Right lobe of liver (tissue), 6 donors: Measurements from ENCODE around the gene ATPAF1. TPM values are rescaled to one million over a fixed set of nuclear protein-coding genes. Genes with fewer than 3 reads are reported as not detected.

Experiments used
- ATAC-seq, 4 donors: fragments of 200-7000 bp; cut with Tn5 transposase; one replicate each; pipeline ENCODE4 v1.9.1; 2020; ENCODE audit warnings: mild to moderate bottlenecking in 4 of 4, moderate library complexity in 4 of 4
- DNase-seq, 3 donors: peaks; one replicate each; pipeline ENCODE4 v3.0.0-alpha.2; 2020
- H3K27ac ChIP-seq, 3 donors: fragments of 200-600 bp; one replicate each; pipeline ENCODE4 v1.8.0; 2022
- H3K27me3 ChIP-seq, 2 donors: fragments of 200-600 bp; one replicate each; pipeline ENCODE4 v1.8.0; 2022
- H3K36me3 ChIP-seq, 4 donors: fragments of 200-600 bp; sonication (generic) in 1 of 4; one replicate each; pipeline versions ENCODE4 v1.5.1 to v1.8.0; 2017 to 2022; ENCODE audit warnings: control low read depth in 1 of 4
- H3K4me1 ChIP-seq, 4 donors: fragments of 200-600 bp; sonication (generic) in 1 of 4; one replicate each; pipeline versions ENCODE4 v1.5.1 to v1.8.0; 2017 to 2022; ENCODE audit warnings: control low read depth in 1 of 4
- H3K4me3 ChIP-seq, 3 donors: fragments of 200-600 bp; one replicate each; pipeline ENCODE4 v1.8.0; 2022
- H3K9me3 ChIP-seq, 4 donors: fragments of 200-600 bp; sonication (generic) in 1 of 4; one replicate each; pipeline versions ENCODE4 v1.5.1 to v1.8.0; 2017 to 2022; ENCODE audit warnings: control low read depth in 1 of 4
- POLR2A ChIP-seq: fragments of 450-650 bp; IDR thresholded peaks from one replicate; pipeline ENCODE4 v1.6.1; 2017; ENCODE audit warnings: antibody characterized with exemption, mild to moderate bottlenecking
- WGBS: methylation state at CpG from one replicate; pipeline ENCODE4 v1.1.6; 2018; ENCODE audit warnings: low coverage, low lambda C conversion rate; ENCODE audit not compliant: insufficient coverage; ENCODE audit errors: missing lambda C conversion rate; 5-methylcytosine and 5-hydroxymethylcytosine counted together
- intact Hi-C, 2 donors: fragments of 100-400 bp; cut with DNase I; formaldehyde crosslinking; loops; one replicate each; pipeline versions ENCODE4 v1.11.2 to v1.14.1; 2022
- total RNA-seq, 6 experiments: library from RNA; depleted of rRNA in 2 of 6; stranded (reverse); fragments of >200 nt in 2 of 6; fragmentation: NEBNext Ultra II Directional in 3 of 6; extraction: Animal tissue kit (Norgen Biotek cat#: 25700) in 3 of 6; gene quantifications; one replicate each; pipeline versions ENCODE4 v1.1.0 to v1.2.4, GENCODE V29; 2016 to 2023
- TF ChIP-seq, protein P1 (sequence below), 4 donors: fragments of 200-600 bp in 3 of 4; fragments of 450-650 bp in 1 of 4; IDR thresholded peaks; one replicate each; pipeline versions ENCODE4 v1.5.1 to v1.8.0; 2016 to 2022; ENCODE audit warnings: antibody characterized with exemption in 4 of 4, mild to moderate bottlenecking in 2 of 4
- donor health status: DM: no; HTN: yes; CAD: no.
- donor health status: DM: no; HTN: no; CAD: no.
- donor health status: DM: no; HTN: no; CAD: no.
- donor health status: DM: no; HTN: yes; CAD: no.
- donor health status: DM: no; HTN: yes; CAD: no.

Gene ATPAF1
- total RNA-seq, 6 experiments from 2014 or later = 34.9 to 57.1 (median 42.1) TPM

DNA sequence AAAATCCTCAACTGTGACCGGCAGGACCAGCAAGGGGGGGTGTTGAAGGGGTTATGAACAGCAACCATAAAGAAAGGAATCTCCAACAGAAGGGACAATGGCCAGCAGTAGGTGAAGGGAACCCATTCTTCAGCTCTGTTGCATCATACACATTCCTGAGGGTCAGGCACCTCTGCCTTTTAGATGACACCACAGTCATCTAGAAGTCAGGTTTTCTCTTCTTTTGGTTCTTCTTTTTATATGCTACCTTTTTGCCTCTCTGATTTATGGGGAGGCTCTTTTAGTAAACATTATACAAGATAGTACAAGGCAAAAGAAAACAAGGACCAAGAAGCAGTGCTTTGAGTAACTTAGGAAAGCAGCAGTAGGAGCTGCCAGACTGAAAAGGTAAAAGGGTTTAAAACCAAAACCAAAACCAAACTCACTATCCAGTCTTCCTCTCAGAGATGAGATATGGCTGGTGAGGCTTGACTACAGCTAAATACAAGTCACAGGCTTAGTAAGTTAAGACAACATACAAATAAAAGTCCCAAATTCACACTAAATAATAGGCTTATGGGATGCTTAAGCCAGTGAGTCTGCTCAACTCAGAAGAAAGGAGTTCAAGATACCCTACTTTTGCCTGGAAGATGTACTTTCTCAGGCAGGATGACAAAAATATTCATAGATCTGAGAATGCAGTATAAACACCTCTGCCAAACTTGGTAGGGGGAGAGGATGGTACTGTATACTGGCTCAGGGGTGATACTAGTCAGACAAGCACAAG is 7.6 kb upstream of the ATPAF1 start:
- Histone ChIP-seq H3K4me1 (peaks cover 0 to 10% (median 0%) of the 10 kb centered on the region in 4 donors), H3K36me3 (peaks cover 0 to 19% (median 12%) of the 10 kb centered on the region in 4 donors)
- TF ChIP-seq, protein P1, sequence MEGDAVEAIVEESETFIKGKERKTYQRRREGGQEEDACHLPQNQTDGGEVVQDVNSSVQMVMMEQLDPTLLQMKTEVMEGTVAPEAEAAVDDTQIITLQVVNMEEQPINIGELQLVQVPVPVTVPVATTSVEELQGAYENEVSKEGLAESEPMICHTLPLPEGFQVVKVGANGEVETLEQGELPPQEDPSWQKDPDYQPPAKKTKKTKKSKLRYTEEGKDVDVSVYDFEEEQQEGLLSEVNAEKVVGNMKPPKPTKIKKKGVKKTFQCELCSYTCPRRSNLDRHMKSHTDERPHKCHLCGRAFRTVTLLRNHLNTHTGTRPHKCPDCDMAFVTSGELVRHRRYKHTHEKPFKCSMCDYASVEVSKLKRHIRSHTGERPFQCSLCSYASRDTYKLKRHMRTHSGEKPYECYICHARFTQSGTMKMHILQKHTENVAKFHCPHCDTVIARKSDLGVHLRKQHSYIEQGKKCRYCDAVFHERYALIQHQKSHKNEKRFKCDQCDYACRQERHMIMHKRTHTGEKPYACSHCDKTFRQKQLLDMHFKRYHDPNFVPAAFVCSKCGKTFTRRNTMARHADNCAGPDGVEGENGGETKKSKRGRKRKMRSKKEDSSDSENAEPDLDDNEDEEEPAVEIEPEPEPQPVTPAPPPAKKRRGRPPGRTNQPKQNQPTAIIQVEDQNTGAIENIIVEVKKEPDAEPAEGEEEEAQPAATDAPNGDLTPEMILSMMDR (IDR thresholded peaks at IDR 0.05) = no peak
- TF ChIP-seq POLR2A = no peak

DNA sequence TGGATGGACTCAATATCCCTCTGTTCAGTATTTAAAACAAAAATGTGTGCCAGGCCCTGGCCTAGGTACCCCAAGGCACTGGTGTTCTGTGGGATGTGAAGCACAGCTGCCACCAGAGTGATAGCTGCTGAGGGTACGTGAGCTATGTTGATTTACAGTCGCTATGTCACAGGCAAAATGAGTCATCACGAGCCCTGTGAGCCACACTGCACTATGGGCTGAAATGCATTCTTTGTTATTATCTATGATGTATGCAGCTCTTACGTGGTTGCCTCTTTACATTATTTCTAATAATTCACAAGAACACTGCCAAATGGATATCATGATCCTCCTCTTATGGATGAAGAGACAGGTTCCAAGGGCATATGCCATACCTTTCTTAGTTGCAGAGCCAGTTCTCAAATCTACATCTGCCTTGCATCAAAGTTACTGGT is 5.6 kb upstream of the ATPAF1 start:
- Histone ChIP-seq H3K27ac (no peak overlapping the region), H3K4me1 (peaks cover 0 to 10% (median 0%) of the 10 kb centered on the region in 4 donors), H3K27me3 (no peaks in the 10 kb centered on the region), H3K4me3 (no peak overlapping the region), H3K9me3 (no peaks in the 10 kb centered on the region), H3K36me3 (peaks cover 0 to 19% (median 4%) of the 10 kb centered on the region in 4 donors)
- no CpG with 5 or more reads among the region's 4 CpGs for WGBS
- intact Hi-C loops = no loop called here
- TF ChIP-seq, protein P1 (IDR thresholded peaks at IDR 0.05) = no peak
- no peak for TF ChIP-seq POLR2A
- DNase-seq (no peak), ATAC-seq (no peak)

More for the DNA sequence above, 7.6 kb upstream of the ATPAF1 start:
- WGBS = no CpG with 5 or more reads among the region's 1 CpG
- ATAC-seq (peak; percentile 27 to 76 (median 44)), DNase-seq (no peak)
- H3K27ac ChIP-seq = no peak overlapping the region
- no peak overlapping the region for H3K4me3 ChIP-seq
- no peaks in the 10 kb centered on the region for H3K27me3 ChIP-seq
- intact Hi-C loops = no loop called here
- H3K9me3 ChIP-seq = no peaks in the 10 kb centered on the region

DNA sequence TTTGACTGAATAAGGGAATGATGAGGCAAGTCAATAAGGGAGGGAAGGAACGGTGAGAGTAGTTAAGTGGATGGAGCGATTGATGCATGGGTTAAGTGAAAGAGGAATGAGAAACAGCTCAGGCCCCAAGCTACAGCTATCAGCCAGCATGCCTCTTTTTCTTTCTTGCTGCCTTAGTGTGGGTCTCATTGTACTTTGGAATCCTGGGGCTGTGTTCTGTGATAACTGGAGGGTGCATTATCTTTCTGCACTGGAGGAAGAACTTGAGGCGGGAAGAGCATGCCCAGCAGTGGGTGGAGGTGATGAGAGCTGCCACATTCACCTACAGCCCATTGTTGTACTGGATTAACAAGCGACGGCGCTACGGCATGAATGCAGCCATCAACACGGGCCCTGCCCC is 4.5 kb upstream of the ATPAF1 start:
- no peak overlapping the region for H3K27ac ChIP-seq
- 33% methylated on average over 2 of the region's 8 CpGs for WGBS
- peaks cover 0 to 9% (median under 1%) of the 10 kb centered on the region in 4 donors for H3K36me3 ChIP-seq
- ATAC-seq = no peak
- H3K27me3 ChIP-seq = no peaks in the 10 kb centered on the region
- TF ChIP-seq, protein P1 (IDR thresholded peaks at IDR 0.05) = no peak
- no peaks in the 10 kb centered on the region for H3K9me3 ChIP-seq
- DNase-seq = no peak
- peaks cover 0 to 10% (median 0%) of the 10 kb centered on the region in 4 donors for H3K4me1 ChIP-seq
- H3K4me3 ChIP-seq = no peak overlapping the region
- intact Hi-C loops = no loop called here

DNA sequence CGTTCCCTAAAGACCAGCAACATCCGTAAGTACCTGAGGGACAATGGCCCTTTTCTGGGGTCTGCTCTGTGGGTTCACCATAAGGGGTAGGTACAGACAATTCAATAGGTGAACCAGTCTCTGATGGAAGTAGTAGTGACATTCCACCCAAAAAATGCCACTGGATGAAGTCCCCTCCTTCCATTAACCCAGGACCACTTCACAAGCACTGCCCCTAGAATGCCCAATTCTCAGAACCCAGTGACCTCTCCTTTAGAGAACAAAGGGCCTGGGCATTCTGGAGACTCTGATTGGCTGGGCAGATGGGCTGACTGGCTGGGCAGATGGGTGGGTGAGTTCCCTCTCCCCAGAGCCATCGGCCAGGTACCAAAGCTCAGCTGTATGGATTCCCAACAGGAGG is 3.4 kb upstream of the ATPAF1 start, which contains the start of gene TEX38:
TSS of gene TEX38 (plus strand) at position 301 of the 400 bp plus-strand sequence. CDS start at position 382, 81 bp downstream.
- no peak for ATAC-seq
- peaks cover 0 to 19% (median 0%) of the 10 kb centered on the region in 4 donors for H3K4me1 ChIP-seq
- intact Hi-C loops = no loop called here
- H3K27ac ChIP-seq = no peak within 1 kb of the TSS
- 100% methylated on average over 2 of the region's 3 CpGs for WGBS
- no peak for DNase-seq
- no peaks in the 10 kb centered on the region for H3K9me3 ChIP-seq
- H3K27me3 ChIP-seq = no peaks in the 10 kb centered on the region
- peaks cover 0 to 2% (median 0%) of the 10 kb centered on the region in 4 donors for H3K36me3 ChIP-seq
- TF ChIP-seq, protein P1 (IDR thresholded peaks at IDR 0.05) = no peak
- TF ChIP-seq POLR2A = no peak
- H3K4me3 ChIP-seq = no peak within 1 kb of the TSS
